Glutamatergic neuron (in vitro differentiated cells): ENCODE measurements around the gene RYR1. TPM values are rescaled to one million over a fixed set of nuclear protein-coding genes. Genes with fewer than 3 reads are reported as not detected.
"Not testable (repeated sequence)": the region's sequence is repeated elsewhere in the genome, so short reads cannot be mapped to it uniquely, and the experiment has no call there.

Experiments
- DNase-seq: peaks from one replicate; pipeline ENCODE4 v3.0.0; 2022
- H3K27ac Mint-ChIP-seq: one replicate; pipeline ENCODE4 v1.8.0; 2020; ENCODE audit warnings: mild to moderate bottlenecking, mixed read lengths, inconsistent platforms; ENCODE audit not compliant: unreplicated experiment
- H3K27me3 Mint-ChIP-seq: one replicate; pipeline ENCODE4 v1.8.0; 2020; ENCODE audit warnings: mild to moderate bottlenecking, moderate library complexity, mixed read lengths, inconsistent platforms; ENCODE audit not compliant: unreplicated experiment
- H3K36me3 Mint-ChIP-seq: one replicate; pipeline ENCODE4 v1.8.0; 2020; ENCODE audit warnings: mild to moderate bottlenecking, mixed read lengths, inconsistent platforms; ENCODE audit not compliant: unreplicated experiment
- H3K4me1 Mint-ChIP-seq: one replicate; pipeline ENCODE4 v1.8.0; 2020; ENCODE audit warnings: mild to moderate bottlenecking, low read depth, mixed read lengths, inconsistent platforms; ENCODE audit not compliant: unreplicated experiment
- H3K4me3 Mint-ChIP-seq: one replicate; pipeline ENCODE4 v1.8.0; 2020; ENCODE audit warnings: mild to moderate bottlenecking, mixed read lengths, inconsistent platforms; ENCODE audit not compliant: unreplicated experiment
- H3K9me3 Mint-ChIP-seq: one replicate; pipeline ENCODE4 v1.8.0; 2020; ENCODE audit warnings: mild to moderate bottlenecking, moderate library complexity, mixed read lengths, inconsistent platforms; ENCODE audit not compliant: unreplicated experiment
- CTCF ChIP-seq: fragments of 200-600 bp; sonication (generic); IDR thresholded peaks from one replicate; pipeline ENCODE4 v1.5.0; 2021; ENCODE audit not compliant: partially characterized antibody, unreplicated experiment
- total RNA-seq: library from RNA; stranded (reverse); fragmentation: NEBNext Ultra II Directional; extraction: Animal tissue kit (Norgen Biotek cat#: 25700); gene quantifications from one replicate; pipeline ENCODE4 v1.2.1, GENCODE V29; 2021; ENCODE audit not compliant: unreplicated experiment

RYR1 gene
- total RNA-seq, 1 donor from 2014 or later = 117 TPM

DNA sequence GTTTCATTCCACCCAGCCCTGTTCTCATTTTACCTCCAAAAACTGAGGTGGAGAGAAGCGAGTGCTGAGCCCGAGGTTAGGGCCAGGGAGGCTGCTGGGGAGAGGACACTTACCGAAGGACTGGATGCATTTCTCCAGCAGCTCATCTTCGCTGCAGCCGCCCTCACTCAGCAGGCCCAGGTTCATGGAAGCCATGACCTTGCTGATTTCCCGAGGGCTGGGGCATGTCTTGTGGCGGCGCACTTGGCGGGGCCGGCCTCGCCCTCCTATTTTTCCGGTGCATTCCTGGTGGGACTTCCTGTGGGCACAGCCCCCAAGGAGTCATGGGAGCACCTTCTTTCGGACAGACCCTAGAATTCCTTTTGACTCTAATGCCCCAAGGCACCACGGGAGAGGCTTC, 11.6 kb upstream of the RYR1 start:
- H3K27ac Mint-ChIP-seq = no peak overlapping the region
- H3K4me1 Mint-ChIP-seq = peaks cover 12% of the 10 kb centered on the region
- peaks cover 2% of the 10 kb centered on the region for H3K27me3 Mint-ChIP-seq
- H3K4me3 Mint-ChIP-seq = no peak overlapping the region
- peaks cover 2% of the 10 kb centered on the region for H3K9me3 Mint-ChIP-seq
- no peak for TF ChIP-seq CTCF
- H3K36me3 Mint-ChIP-seq = no peaks in the 10 kb centered on the region
- no peak for DNase-seq

GRCh38 chr19:38422438-38422837, 11.1 kb upstream of the RYR1 start:
- Mint-ChIP-seq H3K27ac (no peak overlapping the region), H3K9me3 (peaks cover 2% of the 10 kb centered on the region), H3K4me1 (peaks cover 6% of the 10 kb centered on the region), H3K4me3 (no peak overlapping the region), H3K36me3 (no peaks in the 10 kb centered on the region), H3K27me3 (peaks cover 2% of the 10 kb centered on the region)
- DNase-seq = no peak
- no peak for TF ChIP-seq CTCF

DNA sequence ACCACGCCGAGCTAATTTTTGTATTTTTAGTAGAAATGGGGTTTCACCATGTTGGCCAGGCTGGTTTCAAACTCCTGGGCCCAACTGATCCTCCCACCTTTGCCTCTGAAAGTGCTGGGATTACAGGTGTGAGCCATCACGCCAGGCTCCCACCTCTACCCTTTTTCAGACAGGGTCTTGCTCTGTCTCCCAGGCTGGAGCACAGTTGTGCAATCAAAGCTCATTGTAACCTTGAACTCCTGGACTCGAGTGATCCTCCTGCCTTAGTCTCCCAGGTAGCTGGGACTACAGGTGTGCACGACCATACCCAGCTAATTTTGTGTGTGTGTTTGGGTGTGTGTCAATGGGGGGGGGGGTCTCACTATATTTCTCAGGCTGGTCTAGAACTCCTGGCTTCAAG, 9.2 kb upstream of the RYR1 start:
- Mint-ChIP-seq H3K36me3 (no peaks in the 10 kb centered on the region), H3K27me3 (peaks cover 2% of the 10 kb centered on the region), H3K9me3 (peaks cover 2% of the 10 kb centered on the region), H3K27ac (no peak overlapping the region), H3K4me1 (peaks cover 7% of the 10 kb centered on the region), H3K4me3 (no peak overlapping the region)
- no peak for TF ChIP-seq CTCF
- DNase-seq = no peak

DNA sequence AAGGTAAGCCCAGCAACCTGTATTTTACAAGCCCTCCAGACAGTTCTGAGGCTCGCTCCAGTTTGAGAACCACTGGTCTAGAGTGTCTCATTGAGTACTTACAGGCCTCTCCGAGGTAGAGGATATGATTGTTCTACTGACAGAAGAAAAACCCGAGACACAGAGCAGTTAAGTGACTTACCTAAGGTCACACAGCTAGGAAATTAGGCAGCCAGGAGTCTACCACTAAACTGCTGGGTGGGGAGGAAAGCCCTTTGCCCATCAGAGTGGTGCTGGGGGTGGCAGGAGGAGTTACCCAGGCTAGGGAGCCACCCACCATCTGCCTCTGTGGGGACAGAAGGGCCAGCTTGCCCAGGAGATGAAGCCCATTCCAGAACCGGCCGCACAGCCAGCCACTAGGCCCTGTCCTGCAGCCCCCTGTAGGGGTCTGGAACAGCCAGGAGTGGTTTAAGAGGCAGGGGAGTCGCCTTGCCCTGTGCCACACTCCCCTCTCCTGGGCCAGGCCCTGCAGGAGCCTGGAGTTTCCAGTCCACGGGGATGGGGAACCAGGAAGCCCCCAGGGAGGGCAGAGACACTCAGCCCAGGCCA, 8.2 kb upstream of the RYR1 start:
- H3K27ac Mint-ChIP-seq = no peak overlapping the region
- H3K27me3 Mint-ChIP-seq = peaks cover 2% of the 10 kb centered on the region
- H3K4me3 Mint-ChIP-seq = no peak overlapping the region
- H3K4me1 Mint-ChIP-seq = peaks cover 13% of the 10 kb centered on the region
- DNase-seq = no peak
- peaks cover 2% of the 10 kb centered on the region for H3K9me3 Mint-ChIP-seq
- no peaks in the 10 kb centered on the region for H3K36me3 Mint-ChIP-seq
- TF ChIP-seq CTCF = no peak

GRCh38 chr19:38425810-38426466, 7.6 kb upstream of the RYR1 start, which contains the start of gene RASGRP4:
Gene RASGRP4 (minus strand): TSS chr19:38426219. CDS start chr19:38426091, 128 bp downstream.
- peaks cover 15% of the 10 kb centered on the region for H3K4me1 Mint-ChIP-seq

GRCh38 chr19:38427035-38427677, 6.3 kb upstream of the RYR1 start:
- not testable (repeated sequence) for H3K27ac Mint-ChIP-seq, H3K27me3 Mint-ChIP-seq

More at GRCh38 chr19:38425810-38426466, 7.6 kb upstream of the RYR1 start, which contains the start of gene RASGRP4:
- no peaks in the 10 kb centered on the region for H3K36me3 Mint-ChIP-seq
- peak; percentile 49 for DNase-seq
- H3K27me3 Mint-ChIP-seq = peaks cover 2% of the 10 kb centered on the region
- peaks cover 2% of the 10 kb centered on the region for H3K9me3 Mint-ChIP-seq
- peak within 1 kb of the TSS; percentile 77 for H3K4me3 Mint-ChIP-seq
- H3K27ac Mint-ChIP-seq = no peak within 1 kb of the TSS
- TF ChIP-seq CTCF = no peak

More at GRCh38 chr19:38427035-38427677, 6.3 kb upstream of the RYR1 start:
- not testable (repeated sequence) for H3K4me3 Mint-ChIP-seq, DNase-seq, H3K36me3 Mint-ChIP-seq, H3K9me3 Mint-ChIP-seq
- peaks cover 18% of the 10 kb centered on the region for H3K4me1 Mint-ChIP-seq
